ENCODE data around the gene HMGN1.
"Not testable (repeated sequence)": the region's sequence is repeated elsewhere in the genome, so short reads cannot be mapped to it uniquely, and the experiment has no call there.

HMGN1 gene, protein sequence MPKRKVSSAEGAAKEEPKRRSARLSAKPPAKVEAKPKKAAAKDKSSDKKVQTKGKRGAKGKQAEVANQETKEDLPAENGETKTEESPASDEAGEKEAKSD

DNA sequence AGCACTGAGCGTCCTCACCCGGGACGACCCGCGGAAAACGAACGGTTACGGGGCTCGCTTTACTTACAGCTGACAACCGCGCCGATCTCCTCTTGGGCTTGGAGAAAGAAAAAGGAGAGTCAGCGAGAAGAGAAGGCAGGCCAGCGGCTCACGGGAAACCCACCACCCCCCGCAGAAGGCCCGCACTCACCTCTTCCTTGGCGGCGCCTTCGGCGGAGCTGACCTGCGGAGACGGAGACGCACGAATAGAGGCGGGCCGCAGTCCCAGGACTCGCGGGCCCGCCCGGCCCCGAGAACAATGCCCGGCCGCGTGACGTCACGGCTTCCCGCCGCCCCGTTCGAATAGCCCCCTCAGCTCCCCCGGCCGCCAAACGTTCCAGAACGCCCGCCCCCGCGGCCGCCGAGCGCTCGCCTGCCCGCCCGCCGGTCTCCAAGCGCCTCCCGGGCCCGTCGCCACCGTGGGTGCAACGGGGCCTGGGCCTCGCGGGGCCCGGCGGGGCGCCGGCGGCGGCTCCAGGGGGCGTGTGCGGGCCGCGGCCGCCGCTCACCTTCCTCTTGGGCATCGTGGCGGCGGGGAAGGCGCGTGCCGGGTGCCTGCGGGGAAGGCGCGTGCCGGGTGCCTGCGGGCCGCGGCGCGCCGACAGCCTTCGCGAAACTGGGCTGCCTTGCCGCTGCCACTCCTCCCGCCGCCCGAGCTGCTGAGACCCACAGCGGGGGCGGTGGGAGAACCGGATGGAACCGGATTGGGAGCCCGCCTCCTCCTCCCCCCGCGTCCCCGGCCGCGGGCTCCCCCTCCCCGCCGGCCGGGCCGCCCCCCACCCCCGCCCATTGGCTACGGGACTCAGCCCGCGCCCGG lies at the start of gene HMGN1:
Gene HMGN1, minus strand, starts transcription at position 734 of the 856 bp plus-strand sequence. Its CDS starts 171 bp downstream, at position 563.
- H3K36me3 Mint-ChIP-seq (ENCODE audit: low read depth) = peaks cover 39% of the 10 kb centered on the region
- peak within 1 kb of the TSS; percentile 96 for H3K4me3 Mint-ChIP-seq
- intact Hi-C loops (cut with micrococcal nuclease) = loop anchor here (1.0 kb wide), 2 partner anchors 31 to 36 kb away; no protein-coding TSS in a partner anchor
- H3K27ac Mint-ChIP-seq = peak within 1 kb of the TSS; percentile 94
- peaks cover 30% of the 10 kb centered on the region for H3K4me1 Mint-ChIP-seq (ENCODE audit: low read depth)
- no peaks in the 10 kb centered on the region for H3K9me3 Mint-ChIP-seq
- H3K27me3 Mint-ChIP-seq = no peaks in the 10 kb centered on the region

DNA sequence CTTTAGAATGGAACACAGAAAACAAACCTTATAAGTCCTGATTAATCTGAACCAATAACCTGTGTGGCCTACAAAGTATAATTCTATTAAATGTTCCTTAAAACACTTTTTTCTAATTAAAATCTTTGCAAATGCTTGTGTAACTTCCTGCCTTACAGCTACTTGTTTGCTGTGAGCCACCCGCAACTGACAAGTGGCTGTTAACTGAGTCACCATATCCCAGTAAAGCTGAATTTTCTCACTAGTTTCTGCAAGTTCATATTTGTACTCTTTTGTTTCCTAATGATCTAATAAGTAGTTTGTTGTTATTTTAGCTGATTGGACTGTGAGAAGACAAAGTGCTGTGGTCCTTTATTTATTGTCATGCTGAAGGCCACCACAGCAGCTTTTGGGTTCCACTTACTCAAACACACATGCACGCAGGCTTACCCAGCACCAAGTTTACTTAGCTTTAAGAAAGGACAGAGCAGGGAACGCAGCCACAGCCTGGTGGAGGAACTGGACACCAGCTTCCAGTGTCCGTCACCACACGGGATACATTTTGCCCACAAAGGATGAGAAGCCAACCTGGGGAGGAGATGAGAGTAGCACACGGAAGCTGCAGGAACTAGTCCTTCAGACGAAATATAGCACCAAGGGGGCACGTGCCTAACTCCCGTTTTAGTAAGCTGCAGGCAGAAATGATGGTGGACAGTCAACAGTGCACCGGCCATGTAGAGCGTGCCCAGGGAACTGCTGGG lies 48.9 kb upstream of the HMGN1 start:
- peaks cover 7% of the 10 kb centered on the region for H3K4me1 Mint-ChIP-seq (ENCODE audit: low read depth)
- intact Hi-C loops (cut with micrococcal nuclease) = no loop called here
- H3K4me3 Mint-ChIP-seq = no peak overlapping the region
- H3K27me3 Mint-ChIP-seq = no peaks in the 10 kb centered on the region
- peaks cover 37% of the 10 kb centered on the region for H3K36me3 Mint-ChIP-seq (ENCODE audit: low read depth)
- H3K9me3 Mint-ChIP-seq = no peaks in the 10 kb centered on the region
- H3K27ac Mint-ChIP-seq = peak overlapping the region; percentile 32

DNA sequence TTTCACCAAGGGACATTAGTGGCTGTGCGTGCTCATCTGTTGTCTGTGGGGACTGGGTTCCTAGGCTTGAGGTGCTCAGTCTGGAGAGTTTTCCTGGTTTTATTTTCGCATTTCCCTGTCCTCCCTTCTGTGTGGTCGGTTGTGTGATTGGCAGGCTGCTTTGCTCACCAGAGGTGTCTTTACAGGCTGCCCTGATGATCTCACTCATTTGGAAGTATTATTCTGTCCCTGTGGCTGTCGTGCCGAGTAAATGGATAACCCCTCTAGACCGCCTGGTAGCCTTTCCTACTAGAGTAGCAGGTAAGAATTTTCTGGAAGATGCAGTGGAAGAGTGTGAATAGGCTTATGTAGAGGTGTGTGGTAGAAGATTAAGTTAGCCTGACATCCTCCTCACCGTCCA lies 44.1 kb upstream of the HMGN1 start:
- Mint-ChIP-seq H3K27me3 (no peaks in the 10 kb centered on the region), H3K9me3 (no peaks in the 10 kb centered on the region), H3K36me3 (ENCODE audit: low read depth) (peaks cover 67% of the 10 kb centered on the region), H3K4me1 (ENCODE audit: low read depth) (peaks cover 21% of the 10 kb centered on the region), H3K4me3 (no peak overlapping the region), H3K27ac (no peak overlapping the region)
- intact Hi-C loops (cut with micrococcal nuclease) = no loop called here

DNA sequence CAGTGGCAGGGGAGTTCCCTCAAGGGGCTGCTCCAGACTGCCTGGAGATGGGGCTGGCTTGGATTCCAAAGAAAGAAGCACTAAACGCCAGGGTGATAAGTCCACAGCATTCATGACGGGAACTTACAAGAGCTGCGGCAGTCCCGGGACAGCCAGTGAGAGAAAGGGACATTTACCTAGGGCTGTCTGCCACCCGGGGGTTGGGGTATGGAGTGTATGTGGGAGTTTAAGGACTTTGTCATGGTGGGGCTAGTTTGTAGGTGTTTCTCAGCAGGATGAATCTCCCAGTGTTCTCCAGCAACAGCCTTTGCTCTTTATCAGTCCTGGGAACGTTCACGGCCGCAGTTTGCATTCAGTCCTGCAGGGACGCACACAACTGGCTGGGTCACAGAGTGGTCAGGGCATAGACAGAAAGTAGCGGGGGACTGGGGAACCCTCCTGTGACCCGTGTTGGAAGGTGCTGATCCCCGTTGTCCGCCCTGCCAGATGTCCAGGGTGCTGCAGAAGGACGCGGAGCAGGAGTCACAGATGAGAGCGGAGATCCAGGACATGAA lies 41.4 kb upstream of the HMGN1 start:
- H3K27ac Mint-ChIP-seq = no peak overlapping the region
- intact Hi-C loops (cut with micrococcal nuclease) = no loop called here
- peaks cover 21% of the 10 kb centered on the region for H3K4me1 Mint-ChIP-seq (ENCODE audit: low read depth)
- H3K27me3 Mint-ChIP-seq = no peaks in the 10 kb centered on the region
- H3K36me3 Mint-ChIP-seq (ENCODE audit: low read depth) = peaks cover 55% of the 10 kb centered on the region
- H3K4me3 Mint-ChIP-seq = no peak overlapping the region
- H3K9me3 Mint-ChIP-seq = no peaks in the 10 kb centered on the region

DNA sequence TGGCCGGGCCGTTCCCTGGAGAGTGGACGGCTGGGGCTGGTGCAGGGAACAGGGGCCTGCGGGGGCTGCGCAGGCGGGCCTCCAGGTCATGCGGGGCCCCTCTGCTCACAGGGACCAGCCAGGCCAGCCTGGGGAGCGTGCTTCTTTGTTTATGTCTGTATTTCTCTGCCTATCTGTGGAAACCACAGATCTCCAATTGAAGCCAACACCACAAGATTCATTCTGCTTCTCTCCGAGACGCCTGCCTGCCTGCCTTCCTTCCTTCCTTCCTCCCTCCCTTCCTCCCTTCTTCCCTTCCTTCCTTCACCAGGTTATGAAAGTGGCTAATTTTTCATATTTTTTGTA lies 39.9 kb upstream of the HMGN1 start:
- intact Hi-C loops (cut with micrococcal nuclease) = loop anchor here (1.0 to 2.0 kb wide), 3 partner anchors 8 to 76 kb away; partner anchors contain the start of gene BRWD1
- Mint-ChIP-seq H3K36me3 (ENCODE audit: low read depth) (peaks cover 43% of the 10 kb centered on the region), H3K27ac (peak overlapping the region; percentile 69), H3K4me1 (ENCODE audit: low read depth) (peaks cover 25% of the 10 kb centered on the region), H3K9me3 (no peaks in the 10 kb centered on the region), H3K4me3 (peak overlapping the region; percentile 70), H3K27me3 (no peaks in the 10 kb centered on the region)

DNA sequence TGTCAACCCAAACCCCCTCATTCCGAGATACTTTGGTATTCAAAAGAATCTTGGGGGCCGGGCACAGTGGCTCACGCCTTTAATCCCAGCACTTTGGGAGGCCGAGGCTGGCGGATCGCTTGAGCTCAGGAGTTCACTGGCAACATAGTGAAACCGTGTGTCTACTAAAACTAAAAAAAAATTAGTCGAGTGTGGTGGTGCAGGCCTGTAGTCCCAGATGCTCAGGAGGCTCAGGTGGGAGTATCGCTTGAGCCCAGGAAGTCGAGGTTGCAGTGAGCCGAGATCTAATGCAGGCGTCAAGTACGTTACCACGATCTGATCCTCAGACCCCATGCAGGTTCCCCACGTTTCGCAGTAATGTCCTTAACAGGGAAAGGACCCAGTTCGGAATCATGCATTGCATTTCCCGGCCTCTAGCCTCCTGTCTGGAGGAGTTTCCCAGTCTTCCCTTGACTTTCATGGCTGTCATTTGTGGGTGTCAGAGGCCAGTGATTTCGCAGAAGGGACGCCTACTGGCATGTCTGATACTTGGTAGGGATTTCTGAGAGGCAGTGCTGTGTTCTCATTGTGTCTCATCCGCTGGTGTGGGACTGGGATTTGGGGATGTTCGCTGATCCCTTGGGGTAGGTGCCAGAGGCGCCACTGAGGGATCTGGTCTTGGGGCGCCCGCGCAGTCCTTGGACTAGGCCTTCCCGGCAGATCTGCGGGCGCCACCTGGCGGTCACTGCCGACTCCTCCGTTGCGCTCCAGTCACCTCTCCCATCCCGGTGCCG lies 39.3 kb upstream of the HMGN1 start:
- H3K27me3 Mint-ChIP-seq = no peaks in the 10 kb centered on the region
- intact Hi-C loops (cut with micrococcal nuclease) = loop anchor here (1.0 to 2.0 kb wide), 3 partner anchors 8 to 75 kb away; partner anchors contain the start of gene BRWD1
- H3K4me1 Mint-ChIP-seq (ENCODE audit: low read depth) = peaks cover 25% of the 10 kb centered on the region
- H3K36me3 Mint-ChIP-seq (ENCODE audit: low read depth) = peaks cover 38% of the 10 kb centered on the region
- H3K4me3 Mint-ChIP-seq = peak overlapping the region; percentile 70
- H3K9me3 Mint-ChIP-seq = no peaks in the 10 kb centered on the region
- H3K27ac Mint-ChIP-seq = peak overlapping the region; percentile 69

DNA sequence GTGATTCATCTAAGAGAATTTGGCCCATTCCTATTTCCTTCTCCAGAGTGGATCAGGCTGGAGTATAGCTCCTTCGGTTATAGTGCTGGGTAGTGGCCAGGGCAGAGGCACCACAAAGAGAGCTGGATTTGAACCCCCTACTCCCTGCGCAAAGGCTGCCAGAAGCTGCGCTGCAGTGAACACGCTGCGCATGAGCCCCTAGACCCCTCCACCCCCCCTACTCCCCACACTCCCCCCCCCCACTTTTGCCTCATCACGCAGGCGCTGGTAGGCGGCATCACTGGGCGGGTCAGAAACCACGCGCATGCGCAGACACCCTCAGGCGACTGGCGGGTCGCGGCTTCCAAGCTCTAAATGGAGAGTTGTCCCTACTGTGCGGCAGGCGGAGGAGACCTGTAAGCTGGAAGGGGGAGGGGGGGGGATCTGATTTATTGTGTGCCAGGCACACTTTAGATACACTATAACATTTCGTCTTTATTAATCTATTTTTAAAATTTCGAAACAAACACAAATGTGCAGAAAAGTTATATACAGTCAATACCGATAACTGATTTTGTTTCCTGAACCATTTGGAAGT lies 38.7 kb upstream of the HMGN1 start:
- peaks cover 31% of the 10 kb centered on the region for H3K36me3 Mint-ChIP-seq (ENCODE audit: low read depth)
- H3K4me3 Mint-ChIP-seq = peak overlapping the region; percentile 70
- H3K4me1 Mint-ChIP-seq (ENCODE audit: low read depth) = peaks cover 25% of the 10 kb centered on the region
- H3K27ac Mint-ChIP-seq = peak overlapping the region; percentile 69
- intact Hi-C loops (cut with micrococcal nuclease) = loop anchor here (1.0 to 2.0 kb wide), 5 partner anchors 7 to 205 kb away; partner anchors contain the start of genes BRWD1 and PSMG1
- H3K27me3 Mint-ChIP-seq = no peaks in the 10 kb centered on the region
- H3K9me3 Mint-ChIP-seq = no peaks in the 10 kb centered on the region

DNA sequence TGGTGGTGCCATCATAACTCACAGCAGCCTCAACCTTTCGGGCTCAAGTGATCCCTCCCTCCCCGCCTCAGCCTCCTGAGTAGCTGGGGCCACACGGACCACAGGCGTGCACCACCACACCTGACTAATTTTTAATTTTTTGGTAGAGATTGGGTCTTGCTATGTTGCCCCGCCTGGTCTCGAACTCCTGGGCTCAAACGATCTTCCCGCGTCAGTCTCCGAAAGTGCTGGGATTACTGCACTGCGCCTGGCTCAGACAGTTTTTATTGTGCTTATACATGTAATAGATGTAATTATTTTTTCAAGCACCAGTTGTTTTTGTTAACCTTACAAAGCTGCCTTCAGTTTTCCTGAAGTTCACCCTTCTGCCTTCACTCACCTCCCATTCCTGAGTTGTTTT lies 38.0 kb upstream of the HMGN1 start:
- intact Hi-C loops (cut with micrococcal nuclease) = loop anchor here (1.0 to 2.0 kb wide), 2 partner anchors 70 to 204 kb away; partner anchors contain the start of gene PSMG1
- Mint-ChIP-seq H3K27ac (peak overlapping the region; percentile 69), H3K4me1 (ENCODE audit: low read depth) (peaks cover 31% of the 10 kb centered on the region), H3K4me3 (peak overlapping the region; percentile 70), H3K27me3 (no peaks in the 10 kb centered on the region), H3K9me3 (no peaks in the 10 kb centered on the region), H3K36me3 (ENCODE audit: low read depth) (peaks cover 25% of the 10 kb centered on the region)

DNA sequence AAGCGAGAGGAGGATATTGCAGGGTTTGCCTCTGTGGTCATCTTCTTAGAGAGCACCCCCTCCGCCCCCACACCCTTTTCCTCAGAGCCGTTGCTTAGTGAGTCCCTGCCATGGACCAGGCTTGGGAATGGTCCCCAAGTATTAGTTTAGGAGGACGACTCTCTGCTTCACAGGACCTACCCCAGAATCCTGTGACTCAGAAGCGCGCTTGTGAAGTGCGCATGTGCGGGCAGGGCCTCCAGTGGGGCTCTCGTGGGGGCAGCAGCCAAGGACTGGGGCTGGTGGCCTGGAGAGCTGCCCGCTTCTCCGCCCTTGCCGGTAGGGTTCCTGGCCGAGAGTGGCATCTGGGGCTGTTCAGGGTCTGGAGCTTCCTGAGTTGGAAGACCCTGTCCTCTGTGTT lies 37.3 kb upstream of the HMGN1 start:
- no peaks in the 10 kb centered on the region for H3K27me3 Mint-ChIP-seq
- H3K27ac Mint-ChIP-seq = peak overlapping the region; percentile 42
- peak overlapping the region; percentile 48 for H3K4me3 Mint-ChIP-seq
- H3K9me3 Mint-ChIP-seq = no peaks in the 10 kb centered on the region
- intact Hi-C loops (cut with micrococcal nuclease) = loop anchor here (2.0 kb wide), 1 partner anchor 203 kb away; the partner anchor contains the start of gene PSMG1
- H3K36me3 Mint-ChIP-seq (ENCODE audit: low read depth) = peaks cover 18% of the 10 kb centered on the region
- H3K4me1 Mint-ChIP-seq (ENCODE audit: low read depth) = peaks cover 35% of the 10 kb centered on the region

DNA sequence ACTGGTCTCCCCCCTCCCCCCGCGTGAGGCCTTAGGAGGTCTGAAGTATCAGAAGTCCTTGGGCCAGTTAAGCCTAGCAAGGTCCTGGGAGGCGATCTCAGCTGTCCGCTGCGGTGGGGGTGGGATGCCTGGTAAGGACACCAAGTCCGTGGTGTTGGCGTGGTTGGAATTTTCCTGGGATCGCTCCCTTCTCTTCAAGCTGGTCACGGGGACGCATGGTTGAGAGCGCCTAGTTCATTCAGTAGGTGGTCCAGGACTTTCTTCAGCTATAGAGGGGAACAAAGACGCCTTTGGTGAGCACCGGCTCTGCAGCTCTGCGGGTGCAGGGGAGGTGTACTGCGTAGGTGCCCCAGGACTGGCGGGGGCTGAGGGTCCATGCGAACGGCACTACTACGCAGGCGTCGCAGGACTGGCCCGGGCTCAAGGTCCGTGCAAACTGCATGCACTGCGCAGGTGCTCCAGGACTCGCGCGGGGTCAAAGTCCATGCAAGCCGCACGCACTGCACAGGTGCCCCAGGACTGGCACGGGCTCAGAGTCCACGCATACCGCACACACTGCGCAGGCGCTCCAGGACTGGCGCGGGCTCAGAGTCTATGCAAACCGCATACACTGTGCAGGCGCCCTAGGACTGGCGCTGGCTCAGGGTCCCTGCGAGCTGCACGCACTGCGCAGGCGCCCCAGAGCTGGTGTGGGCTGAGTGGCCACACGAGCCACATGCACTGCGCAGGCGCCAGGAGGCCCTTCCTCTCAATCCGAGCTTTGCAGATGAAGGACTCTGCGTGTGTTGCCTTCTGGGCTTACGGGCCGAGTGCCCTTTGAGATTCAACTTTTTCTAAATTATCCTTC lies 36.6 kb upstream of the HMGN1 start:
- H3K4me3 Mint-ChIP-seq = peak overlapping the region; percentile 48
- H3K27me3 Mint-ChIP-seq = no peaks in the 10 kb centered on the region
- intact Hi-C loops (cut with micrococcal nuclease) = loop anchor here (2.0 kb wide), 1 partner anchor 203 kb away; the partner anchor contains the start of gene PSMG1

DNA sequence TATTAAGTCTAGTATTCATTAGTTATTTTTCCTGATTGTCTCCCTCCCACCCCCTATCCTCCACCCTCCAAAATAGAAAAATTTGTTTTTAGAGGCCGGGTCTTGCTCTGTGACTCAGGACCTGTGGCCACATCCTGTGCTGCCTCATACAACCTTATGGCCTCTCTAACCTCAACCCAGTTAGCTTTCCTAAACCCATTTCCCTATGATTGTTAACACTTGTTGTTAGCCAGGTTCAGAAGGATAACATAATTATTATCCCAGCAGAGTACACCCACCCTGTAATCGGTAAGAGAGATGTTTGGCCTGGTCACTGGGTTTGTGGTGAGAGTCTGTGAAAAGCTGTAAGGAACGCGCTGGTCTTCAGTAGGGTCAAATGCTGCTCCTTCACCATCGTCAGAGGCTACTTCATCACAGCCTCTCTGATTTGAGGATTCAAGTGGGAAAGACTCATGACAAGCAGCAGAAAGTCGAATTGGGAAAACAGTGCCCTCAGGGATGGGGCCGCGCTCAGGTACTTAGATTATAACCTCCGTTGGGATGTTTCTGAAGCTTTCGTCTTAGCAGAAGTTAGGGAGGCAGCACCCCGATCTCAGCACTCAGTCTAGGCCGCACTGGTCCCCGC lies 35.9 kb upstream of the HMGN1 start:
- no peak overlapping the region for H3K4me3 Mint-ChIP-seq

More for the DNA sequence above, 36.6 kb upstream of the HMGN1 start:
- no peaks in the 10 kb centered on the region for H3K9me3 Mint-ChIP-seq
- peaks cover 42% of the 10 kb centered on the region for H3K4me1 Mint-ChIP-seq (ENCODE audit: low read depth)
- H3K27ac Mint-ChIP-seq = peak overlapping the region; percentile 42
- peaks cover 11% of the 10 kb centered on the region for H3K36me3 Mint-ChIP-seq (ENCODE audit: low read depth)

DNA sequence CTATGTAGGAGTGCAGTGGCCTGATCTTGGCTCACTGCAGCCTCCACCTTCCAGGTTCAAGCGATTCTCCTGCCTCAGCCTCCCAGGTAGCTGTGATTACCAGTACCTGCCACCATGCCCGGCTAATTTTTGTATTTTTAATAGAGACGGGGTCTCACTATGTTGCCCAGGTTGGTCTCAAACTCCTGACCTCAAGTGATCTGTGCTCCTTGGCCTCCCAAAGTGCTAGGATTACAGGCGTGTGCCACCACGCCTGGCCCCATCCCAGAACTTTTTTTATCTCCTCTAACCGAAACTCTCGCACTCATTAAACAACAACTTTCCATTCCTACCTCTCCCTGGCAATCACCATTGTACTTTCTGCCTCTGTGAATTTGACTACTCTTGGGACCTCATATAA lies 33.2 kb upstream of the HMGN1 start:
- H3K36me3 Mint-ChIP-seq (ENCODE audit: low read depth); intact Hi-C loops (cut with micrococcal nuclease); H3K4me3 Mint-ChIP-seq; H3K9me3 Mint-ChIP-seq; H3K27me3 Mint-ChIP-seq; H3K27ac Mint-ChIP-seq: not testable (repeated sequence)
- peaks cover 23% of the 10 kb centered on the region for H3K4me1 Mint-ChIP-seq (ENCODE audit: low read depth)

More for the DNA sequence above, 35.9 kb upstream of the HMGN1 start:
- intact Hi-C loops (cut with micrococcal nuclease) = no loop called here
- Mint-ChIP-seq H3K27ac (no peak overlapping the region), H3K4me1 (ENCODE audit: low read depth) (peaks cover 42% of the 10 kb centered on the region), H3K9me3 (no peaks in the 10 kb centered on the region), H3K36me3 (ENCODE audit: low read depth) (peaks cover 5% of the 10 kb centered on the region), H3K27me3 (no peaks in the 10 kb centered on the region)
